HG03575 (cell line): Measurements from ENCODE around the gene SV2B.
"Not testable (repeated sequence)": the region's sequence is repeated elsewhere in the genome, so short reads cannot be mapped to it uniquely, and the experiment has no call there.

Experiments used
- ATAC-seq: cut with Tn5 transposase; IDR thresholded peaks from one replicate; pipeline ENCODE4 v1.9.1; 2021; ENCODE audit not compliant: unreplicated experiment, insufficient number of reproducible peaks, low FRiP score; ENCODE audit errors: extremely low read depth

The SV2B gene

DNA sequence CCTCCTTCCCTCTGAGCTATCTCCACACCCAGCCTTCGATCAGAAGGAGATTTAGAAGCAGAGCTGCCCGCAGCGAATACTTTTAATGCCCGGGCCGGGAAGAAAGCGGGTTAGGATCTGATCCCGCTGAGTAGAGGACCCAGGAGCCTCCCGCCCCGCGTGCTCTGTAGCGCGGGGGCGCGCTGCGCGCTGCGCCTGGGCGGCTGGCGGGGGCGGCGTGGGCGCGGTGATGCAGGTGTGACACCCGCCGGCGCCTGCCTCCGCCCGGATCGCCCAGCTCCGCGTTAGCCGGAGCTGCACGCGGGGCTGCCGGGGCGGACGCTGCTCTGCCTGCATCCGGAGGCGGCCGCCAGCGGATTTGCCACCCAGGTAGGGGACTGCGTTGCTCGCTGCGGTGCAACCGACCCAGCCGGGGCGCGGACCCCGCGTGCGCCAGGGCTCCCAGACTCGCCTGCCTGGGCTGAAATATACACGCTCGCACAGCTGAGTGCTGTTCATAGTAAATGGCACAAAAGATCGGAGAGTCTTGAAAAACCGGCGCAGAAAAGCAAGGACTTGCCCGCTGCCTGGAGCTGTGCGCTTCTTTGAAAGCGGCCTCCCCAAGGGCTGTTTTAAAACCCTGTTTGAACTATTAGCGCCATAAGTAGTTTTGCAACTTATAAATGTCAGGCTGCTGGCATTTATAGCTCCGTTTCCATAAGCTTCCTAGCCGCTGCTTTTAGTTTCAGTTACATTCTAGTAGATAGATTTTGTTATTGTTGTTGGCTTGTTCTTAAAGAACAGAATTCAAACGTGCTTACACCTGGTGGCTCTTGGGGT lies at the start of gene SV2B:
Gene SV2B (plus strand): TSS at position 263 of the 819 bp plus-strand sequence. CDS start 126,007 bp downstream, outside the sequence.
- no peak for ATAC-seq

- ATAC-seq, result no peak
Observed at GRCh38 chr15:91051248-91051647, 48.8 kb upstream of the SV2B start.

- ATAC-seq, result no peak
Observed at GRCh38 chr15:91054816-91055215, 45.2 kb upstream of the SV2B start.

DNA sequence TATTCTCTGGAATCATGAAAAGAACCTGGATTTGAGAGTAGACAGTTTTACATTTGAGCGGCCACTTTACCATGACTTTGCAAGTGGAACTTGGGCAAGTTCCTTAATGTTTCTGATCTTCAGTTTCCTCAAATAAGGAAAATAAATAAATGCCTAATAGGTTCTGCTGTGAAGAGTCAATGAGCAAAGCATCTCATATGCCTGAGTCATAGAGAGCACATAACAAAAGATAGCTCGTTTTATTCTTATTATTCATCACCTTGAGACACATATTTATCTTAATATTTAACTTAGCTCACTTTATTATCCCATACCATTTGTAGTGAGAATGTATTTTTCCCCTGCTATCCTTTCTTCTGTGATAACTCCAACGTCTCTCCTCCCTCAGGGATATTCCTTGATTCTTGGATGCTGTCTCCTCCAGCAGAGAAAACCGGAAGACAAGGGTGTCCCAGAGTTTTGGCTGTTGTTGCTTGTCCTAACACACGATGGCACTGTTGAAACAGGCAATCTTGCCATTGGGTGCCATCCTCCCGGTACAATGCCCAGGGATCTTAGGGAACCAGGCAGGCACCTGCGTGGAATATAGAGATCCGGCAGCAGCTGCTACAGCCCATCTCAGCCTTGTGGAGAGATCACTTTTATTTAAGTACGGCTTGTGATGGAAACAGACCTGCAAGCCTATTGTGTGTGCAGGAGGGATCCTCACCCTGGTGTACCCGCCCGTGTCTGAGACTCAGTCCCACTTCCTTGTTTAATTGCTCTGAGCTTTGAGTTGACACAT lies 44.3 kb upstream of the SV2B start:
- ATAC-seq, result no peak

DNA sequence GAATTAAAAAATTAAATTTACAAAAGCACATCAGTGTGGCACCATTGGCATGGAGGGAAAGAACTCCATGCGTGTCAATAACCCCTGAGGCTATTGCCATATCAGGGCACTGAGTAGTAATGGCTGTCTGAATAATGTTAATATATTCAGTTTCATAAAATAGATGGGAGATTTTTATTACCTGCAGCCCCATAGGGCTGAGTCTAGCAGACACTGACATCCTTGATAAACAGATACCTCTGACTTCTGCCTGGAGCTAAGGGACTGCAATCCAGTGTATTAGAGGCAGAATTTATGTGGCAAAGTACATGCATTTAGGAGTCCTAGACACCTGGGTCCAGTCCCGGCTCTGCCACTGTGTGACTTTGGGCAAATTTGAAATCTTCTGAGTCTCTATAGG lies 38.8 kb upstream of the SV2B start:
- ATAC-seq, result no peak

DNA sequence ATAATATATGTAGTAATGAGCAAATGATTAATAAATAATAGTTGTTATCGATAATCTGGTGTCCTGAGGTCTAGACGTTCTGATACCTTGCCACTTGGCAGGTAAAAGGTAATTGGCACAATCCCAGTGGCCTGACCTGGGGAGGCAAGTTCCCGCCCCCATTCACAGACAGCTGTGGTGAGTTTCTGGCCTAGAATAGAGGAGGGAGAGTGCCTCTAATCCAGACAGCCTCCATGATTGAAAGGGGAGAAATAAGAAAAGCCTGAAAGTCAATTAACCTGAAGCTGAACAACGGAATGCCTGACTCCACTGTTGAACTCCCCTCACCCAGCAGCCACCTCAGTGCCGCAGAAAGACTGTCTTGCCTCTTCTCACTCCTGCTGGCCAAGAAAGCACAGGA lies 38.1 kb upstream of the SV2B start:
- ATAC-seq, result no peak

GRCh38 chr15:91065505-91065904 lies 34.6 kb upstream of the SV2B start:
- ATAC-seq, result no peak

DNA sequence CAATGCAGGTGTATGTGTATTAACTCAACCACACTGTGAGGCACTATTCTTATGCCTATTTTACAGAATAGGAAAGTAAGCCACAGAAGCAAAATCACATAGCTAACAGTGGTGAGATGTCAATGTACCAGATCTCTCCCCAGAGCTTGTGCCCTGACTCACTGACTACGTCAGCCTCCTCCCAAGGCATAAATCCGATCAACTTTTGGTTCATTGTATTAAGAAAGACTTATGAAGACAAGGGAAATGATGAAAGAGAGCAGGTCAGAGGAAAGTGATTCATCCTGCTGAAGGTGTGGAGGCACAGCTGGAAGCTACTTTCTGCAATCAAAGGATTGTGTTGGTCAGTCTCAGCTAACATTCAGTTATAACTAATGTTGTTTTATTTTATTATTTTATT lies 33.0 kb upstream of the SV2B start:
- ATAC-seq, result no peak

DNA sequence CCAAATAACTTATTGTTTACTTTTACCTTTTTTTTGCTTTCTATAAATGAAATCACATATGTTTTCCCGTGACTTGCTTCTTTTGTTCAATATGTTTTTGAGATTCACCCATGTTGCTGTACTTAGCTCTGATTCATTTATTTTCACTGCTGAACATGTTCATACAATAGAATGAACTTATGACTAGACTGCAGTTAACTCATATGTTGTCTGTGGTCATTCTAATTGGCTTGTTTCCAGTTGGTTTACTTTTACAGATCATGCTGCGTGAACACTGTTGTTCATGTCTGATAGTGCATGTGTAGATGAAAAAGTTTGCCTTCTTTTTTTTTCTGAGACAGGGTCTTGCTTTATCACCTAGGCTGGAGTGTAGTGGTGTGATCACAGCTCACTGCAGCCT lies 31.6 kb upstream of the SV2B start:
- no peak for ATAC-seq

DNA sequence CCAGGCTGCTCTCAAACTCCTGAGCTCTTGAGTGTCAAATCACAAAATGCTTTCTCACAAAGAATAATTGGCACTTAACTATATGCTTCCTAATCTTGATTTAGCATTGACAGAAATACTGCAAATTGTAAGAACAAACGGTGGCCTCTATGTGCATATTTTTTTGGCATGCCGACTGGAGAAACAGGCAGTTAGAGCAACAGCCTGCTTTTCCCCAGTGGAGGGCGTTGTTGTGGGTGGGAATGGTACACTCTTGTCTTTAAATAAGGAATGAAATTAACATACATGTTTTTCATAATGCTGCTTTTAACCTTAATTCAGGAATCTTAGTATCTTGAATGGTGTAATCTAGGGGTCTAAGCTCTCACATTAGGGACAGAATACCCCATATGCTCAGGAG lies 31.1 kb upstream of the SV2B start:
- no peak for ATAC-seq

DNA sequence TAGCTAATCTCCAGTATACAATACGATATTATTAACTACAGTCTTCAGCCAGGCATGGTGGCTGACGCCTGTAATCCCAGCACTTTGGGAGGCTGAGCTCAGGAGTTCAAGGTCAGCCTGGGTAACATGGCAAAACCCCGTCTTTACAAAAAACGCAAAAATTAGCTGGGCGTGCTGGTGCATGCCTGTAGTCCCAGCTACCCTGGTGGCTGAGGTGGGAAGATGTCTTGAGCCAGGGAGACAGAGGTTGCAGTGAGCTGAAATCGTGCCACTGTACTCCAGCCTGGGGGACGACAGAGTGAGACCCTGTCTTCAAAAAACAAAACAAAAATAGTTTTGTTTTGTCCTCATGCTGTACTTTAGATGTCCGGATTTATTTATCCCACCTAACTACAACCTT lies 29.2 kb upstream of the SV2B start:
- no peak for ATAC-seq

- ATAC-seq, result no peak
Observed at GRCh38 chr15:91072161-91072560, 27.9 kb upstream of the SV2B start.

DNA sequence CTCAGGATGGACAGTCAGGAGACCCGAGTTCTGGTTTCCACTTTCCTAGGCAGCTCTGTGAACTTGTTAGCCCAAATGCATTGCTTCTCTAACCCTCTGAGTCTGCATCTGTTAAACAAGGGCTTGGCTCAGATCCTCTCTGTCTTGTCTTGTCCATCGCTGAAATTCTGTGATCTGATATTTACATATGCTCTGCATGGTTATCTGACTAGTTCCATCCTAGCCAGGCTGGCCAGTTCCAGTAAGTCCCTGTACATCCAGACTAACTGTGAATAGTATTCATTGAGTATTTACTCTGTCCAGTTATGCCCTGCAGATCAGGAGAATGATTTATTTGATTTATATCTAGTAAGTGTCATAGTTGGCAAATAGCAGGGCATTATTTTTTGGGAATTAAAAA lies 27.0 kb upstream of the SV2B start:
- ATAC-seq, result no peak

GRCh38 chr15:91073768-91074167 lies 26.3 kb upstream of the SV2B start:
- ATAC-seq, result no peak

- ATAC-seq, result no peak
Observed at GRCh38 chr15:91075739-91076138, 24.3 kb upstream of the SV2B start.

- no peak for ATAC-seq
Observed at GRCh38 chr15:91077029-91077428, 23.0 kb upstream of the SV2B start.

- ATAC-seq, result not testable (repeated sequence)
Observed at GRCh38 chr15:91093866-91094265, 6.2 kb upstream of the SV2B start.

DNA sequence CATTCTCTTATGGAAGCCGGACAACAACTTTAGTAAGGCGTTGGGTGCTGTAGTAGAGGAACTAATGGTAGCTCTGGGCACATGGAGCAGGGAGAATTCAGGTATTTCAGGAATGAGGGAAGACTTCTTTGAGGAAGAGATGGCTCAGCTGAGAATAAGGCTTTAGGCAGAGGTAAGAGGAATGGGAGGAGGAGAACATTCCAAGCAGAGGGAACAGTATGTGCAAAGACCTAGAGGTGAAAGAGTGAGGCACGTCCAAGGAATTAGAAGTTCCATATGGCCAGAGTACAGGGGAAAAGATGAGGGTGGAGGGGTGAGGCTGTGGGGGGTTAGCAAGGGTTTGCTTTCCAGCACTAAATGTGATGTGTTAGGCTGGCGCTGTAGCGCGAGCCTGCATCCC lies 1.6 kb upstream of the SV2B start:
- no peak for ATAC-seq

- ATAC-seq, result no peak
Observed at GRCh38 chr15:91099616-91099994, 452 bp upstream of the SV2B start.

- no peak for ATAC-seq
Observed at GRCh38 chr15:91100814-91101607, 954 bp downstream of the SV2B start.
